ENCODE results near the gene TEX11.

GRCh38 chrX:70635669-70636068 is 272.8 kb downstream of the TEX11 start:
- no peak for TF ChIP-seq CTCF (IDR thresholded peaks at IDR 0.05)
- TF ChIP-seq POLR2A (IDR thresholded peaks at IDR 0.05): no peak

Measured in lower leg skin (tissue), 3 donors.